Measurements from ENCODE around the gene KRT75.

Gene KRT75

DNA sequence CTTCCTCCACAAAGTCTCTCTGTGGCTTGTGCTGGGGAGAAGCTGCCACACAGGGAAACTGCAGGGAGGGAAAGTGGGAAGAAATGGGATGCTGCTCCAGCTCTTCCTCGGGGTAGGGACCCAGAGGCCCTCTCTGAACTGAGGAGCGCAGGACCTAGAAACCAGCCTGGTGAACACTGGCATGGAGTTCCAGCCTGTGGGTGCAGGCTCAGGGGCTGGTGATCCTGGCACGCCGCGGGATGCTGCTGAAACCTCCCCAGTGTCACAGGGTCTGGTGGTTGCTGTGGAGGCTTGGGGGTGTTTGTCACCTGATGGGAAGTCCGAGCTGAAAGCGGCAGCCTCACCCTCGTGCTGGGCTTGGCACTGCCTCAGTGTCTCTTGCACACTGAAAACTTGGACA lies 5.2 kb upstream of the KRT75 start:
- no peak for DNase-seq

DNA sequence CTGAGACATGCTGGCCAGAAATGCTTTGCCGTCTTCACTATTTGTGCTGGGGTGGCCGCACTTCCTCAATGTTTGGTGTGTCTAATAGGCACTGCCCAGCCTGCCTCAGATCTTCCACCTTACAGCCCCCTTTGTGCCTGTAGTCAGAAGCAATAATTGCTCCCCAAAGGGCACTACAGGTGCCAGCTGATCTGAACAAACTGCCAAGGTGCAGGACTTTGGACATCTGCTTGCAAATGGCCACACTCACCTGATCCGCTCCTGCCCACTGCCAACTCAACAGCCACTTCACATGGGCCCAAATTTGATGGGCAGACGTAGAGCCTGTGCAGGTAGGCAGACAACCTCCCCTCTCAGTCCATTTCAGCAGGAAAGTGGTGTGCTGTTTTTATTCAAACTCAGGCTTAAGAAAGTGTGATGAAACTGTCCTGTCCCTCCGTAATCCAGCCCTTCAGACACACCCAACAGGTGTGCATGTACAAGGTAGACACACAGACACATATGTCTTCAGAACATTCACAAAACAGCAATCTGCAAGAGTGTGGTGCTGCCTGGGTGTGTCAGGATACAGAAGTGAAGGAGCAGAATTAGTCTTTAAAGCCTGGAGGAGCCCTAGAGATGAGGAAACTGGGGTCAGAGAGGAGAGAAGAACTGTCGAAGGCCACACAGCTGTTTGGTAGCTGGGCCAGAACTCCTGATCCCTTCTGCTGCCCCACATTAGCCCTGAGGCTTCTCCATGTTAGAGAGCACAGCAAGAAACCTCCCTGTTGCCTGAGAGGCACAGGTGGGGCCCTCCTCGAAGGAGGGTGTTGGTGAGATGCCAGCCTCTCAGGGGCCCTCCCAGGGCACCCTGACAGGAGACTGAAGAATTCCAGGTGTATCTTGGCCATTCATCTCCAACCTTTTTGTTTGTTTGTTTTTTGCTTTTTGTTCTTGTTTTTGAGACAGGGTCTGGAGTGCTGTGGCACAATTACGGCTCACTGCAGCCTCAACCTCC lies 4.4 kb upstream of the KRT75 start:
- DNase-seq, result no peak

DNA sequence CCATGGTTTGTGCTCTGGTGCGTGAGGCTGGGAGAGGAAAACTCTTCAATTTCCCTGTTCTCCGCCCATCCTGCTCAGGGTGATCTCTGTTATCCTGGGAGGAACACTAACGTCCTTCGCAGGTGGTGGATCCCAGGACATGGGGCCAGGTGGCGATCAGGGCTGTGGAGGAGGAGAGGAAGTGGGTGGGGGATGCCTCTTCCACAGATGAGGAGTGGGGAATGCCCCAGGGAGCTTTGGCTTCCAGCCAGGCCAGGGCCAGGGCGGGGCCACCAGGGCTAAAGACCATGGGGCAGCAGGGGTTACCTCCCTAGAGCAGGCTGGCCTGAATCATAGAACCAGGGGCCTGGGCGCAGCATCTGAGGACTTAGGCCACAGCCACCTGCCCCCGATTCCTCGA lies 3.3 kb upstream of the KRT75 start:
- no peak for DNase-seq

- DNase-seq, result no peak
Measured at GRCh38 chr12:52436828-52437474, 2.8 kb upstream of the KRT75 start.

GRCh38 chr12:52436000-52436827 lies 2.0 kb upstream of the KRT75 start:
- no peak for DNase-seq

- DNase-seq, result no peak
Measured at GRCh38 chr12:52435659-52435999, 1.5 kb upstream of the KRT75 start.

GRCh38 chr12:52434760-52435530 lies 774 bp upstream of the KRT75 start:
- no peak for DNase-seq

DNA sequence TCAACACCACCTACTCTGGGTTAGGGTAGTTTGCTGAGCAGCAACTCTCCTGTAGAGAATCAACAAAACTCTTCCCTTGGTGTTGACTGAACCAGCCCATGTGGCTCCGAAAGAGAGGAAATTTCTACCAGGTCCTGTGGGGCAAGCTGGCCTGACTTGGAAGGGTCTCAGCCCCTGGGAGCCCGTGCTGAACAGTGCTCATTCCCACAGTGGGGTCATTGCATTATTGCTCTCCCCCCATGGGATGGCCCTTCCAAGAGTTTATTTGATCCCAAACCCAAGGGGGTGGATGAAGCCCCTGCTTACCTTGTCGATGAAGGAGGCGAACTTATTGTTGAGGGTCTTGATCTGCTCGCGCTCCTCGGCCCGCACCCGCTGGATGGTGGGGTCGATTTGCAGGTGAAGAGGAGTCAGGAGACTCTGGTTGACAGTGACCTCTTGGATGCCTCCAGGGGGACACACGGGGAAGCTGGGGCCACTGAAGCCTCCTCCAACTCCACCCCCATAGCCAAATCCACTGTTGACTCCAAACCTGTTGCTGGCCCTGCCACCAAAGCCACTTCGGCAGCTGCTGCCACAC lies 580 bp downstream of the KRT75 start:
- no peak for DNase-seq

- no peak for DNase-seq
Measured at GRCh38 chr12:52432559-52433207, 1.5 kb downstream of the KRT75 start.

DNA sequence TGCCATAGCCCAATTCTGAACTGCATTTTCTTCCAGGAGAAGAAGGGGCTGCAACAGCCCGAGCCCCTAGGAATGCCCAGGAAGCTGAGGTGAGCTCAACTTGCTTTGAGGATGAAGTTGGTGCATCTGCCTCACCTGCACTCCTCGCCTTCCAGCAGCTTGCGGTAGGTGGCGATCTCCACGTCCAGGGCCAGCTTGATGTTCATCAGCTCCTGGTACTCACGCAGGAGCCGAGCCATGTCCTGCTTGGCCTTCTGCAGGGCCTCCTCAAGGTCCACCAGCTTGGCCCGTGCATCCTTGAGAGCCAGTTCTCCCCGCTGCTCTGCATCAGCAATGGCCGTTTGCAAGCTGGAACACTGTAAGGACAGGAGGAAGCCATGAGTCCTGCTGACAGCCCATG lies 6.0 kb downstream of the KRT75 start:
- no peak for DNase-seq

- DNase-seq, result no peak
Measured at GRCh38 chr12:52427083-52427482, 7.1 kb downstream of the KRT75 start.

- no peak for DNase-seq
Measured at GRCh38 chr12:52426034-52426433, 8.1 kb downstream of the KRT75 start.

- DNase-seq, result no peak
Measured at GRCh38 chr12:52425466-52425865, 8.7 kb downstream of the KRT75 start.

DNA sequence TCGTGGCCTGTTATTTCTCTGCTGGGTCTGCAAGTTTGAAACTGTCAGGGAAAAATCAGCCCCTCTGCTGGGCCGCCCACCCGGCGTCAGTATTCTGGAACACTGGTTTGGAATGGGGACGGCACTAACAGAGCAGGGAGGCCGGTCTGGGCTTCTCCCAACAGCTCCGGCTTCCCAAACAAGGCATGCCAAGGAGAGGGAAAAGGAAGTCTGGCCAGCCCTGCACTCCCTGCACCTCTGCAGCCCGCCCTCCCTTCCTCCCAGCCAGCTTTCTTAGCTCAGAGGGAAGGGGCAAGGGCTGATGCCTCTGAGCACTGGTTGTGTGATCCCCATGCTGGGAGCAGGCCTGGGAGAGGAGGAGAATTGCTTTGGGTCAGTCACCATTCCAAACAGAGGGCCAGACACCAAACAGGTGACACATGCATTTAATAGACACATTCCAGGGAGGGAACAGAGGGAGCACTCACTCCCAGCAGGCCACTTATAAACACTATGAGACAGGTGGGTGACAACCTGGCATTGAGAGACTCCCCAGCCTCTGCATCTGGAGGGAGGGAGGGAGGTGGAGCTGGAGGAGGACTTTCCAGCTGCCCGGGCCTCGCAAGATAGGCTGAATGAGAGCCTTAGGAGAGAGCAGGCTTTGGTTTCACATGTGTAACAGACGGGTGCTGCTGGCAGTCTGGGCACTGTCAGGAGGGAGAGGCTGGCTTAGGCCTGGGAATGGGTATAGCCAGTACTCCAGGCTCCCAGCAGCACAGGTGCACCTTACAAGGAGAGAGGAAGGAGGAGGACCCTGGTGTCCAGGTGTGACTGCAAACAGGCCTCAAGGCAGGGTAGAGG lies 10.3 kb downstream of the KRT75 start:
- no peak for DNase-seq

DNA sequence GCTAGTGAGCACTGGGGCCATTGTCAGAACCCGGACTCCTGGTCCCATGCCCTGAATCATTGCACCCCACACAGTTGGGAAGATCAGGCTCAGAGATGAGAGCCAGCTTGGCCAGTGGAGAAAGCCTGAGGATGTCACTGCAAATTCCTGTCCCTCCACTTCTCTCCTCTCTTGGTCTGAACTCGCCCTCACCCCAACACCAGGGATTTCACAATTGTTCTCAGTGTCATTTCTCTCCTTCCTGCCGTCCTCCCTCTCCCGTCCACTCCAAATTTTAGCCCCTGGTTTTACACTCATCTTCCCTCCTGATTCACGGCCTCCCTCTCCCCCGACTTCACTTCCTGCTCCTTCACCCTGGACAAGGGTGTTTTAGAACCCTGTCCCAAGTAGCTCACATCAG lies 11.1 kb downstream of the KRT75 start:
- no peak for DNase-seq

GRCh38 chr12:52419656-52420055 lies 14.5 kb downstream of the KRT75 start:
- no peak for DNase-seq

- DNase-seq, result no peak
Measured at GRCh38 chr12:52418576-52419110, 15.5 kb downstream of the KRT75 start.

GRCh38 chr12:52417740-52418139 lies 16.4 kb downstream of the KRT75 start:
- no peak for DNase-seq

GRCh38 chr12:52416795-52417194 lies 17.4 kb downstream of the KRT75 start:
- no peak for DNase-seq
